NT2/D1 (cell line): ENCODE data around the gene ZNF133.

Experiments
- SUZ12 ChIP-seq: IDR thresholded peaks from 2 replicates; pipeline ENCODE4 v1.6.1; 2011; ENCODE audit not compliant: insufficient read length, insufficient read depth; ENCODE audit errors: extremely low read depth
- YY1 ChIP-seq: IDR thresholded peaks from 2 replicates; pipeline ENCODE4 v1.6.1; 2011; ENCODE audit not compliant: insufficient read length, insufficient read depth
- ZNF274 ChIP-seq: IDR thresholded peaks from 2 replicates; pipeline ENCODE4 v1.6.1; 2011; ENCODE audit warnings: mild to moderate bottlenecking, low read depth, low read length

GRCh38 chr20:18252597-18253451 lies 35.5 kb upstream of the ZNF133 start:
- TF ChIP-seq YY1 (no peak), ZNF274 (no peak), SUZ12 (no peak)
